ENCODE data around the gene CYFIP2. TPM values are rescaled to one million over a fixed set of nuclear protein-coding genes. Genes with fewer than 3 reads are reported as not detected.

Gene CYFIP2
- total and polyA plus RNA-seq, 10 of the 15 experiments (the other 5 are each of a cell fraction or from before 2014, with no cell fraction given), result 43.4 to 173 (median 96.0) TPM

GRCh38 chr5:157283434-157283833 lies 17.5 kb downstream of the CYFIP2 start:
- Histone ChIP-seq H3K9ac (ENCODE audit: control insufficient read depth, insufficient read depth, low read length) (no peak overlapping the region), H4K20me1 (ENCODE audit: control insufficient read depth, insufficient read depth) (peaks cover 7% of the 10 kb centered on the region; the same call in 1 of the 2 replicates), H3K27ac (ENCODE audit: control insufficient read depth, insufficient read depth) (no peak overlapping the region), H3K4me1 (ENCODE audit: control insufficient read depth, insufficient read depth, low read length) (peaks cover 21% of the 10 kb centered on the region), H3K27me3 (replicated peaks in 1 of 2; ENCODE audit: control insufficient read depth in 2 of 2, insufficient read depth in 2 of 2, low read length in 1 of 2) (no peaks in the 10 kb centered on the region), H3K4me3 (no peak overlapping the region), H2AFZ (ENCODE audit: control insufficient read depth, low read depth, low read length) (no peak overlapping the region), H3K4me2 (ENCODE audit: control insufficient read depth, insufficient read depth) (peak overlapping the region; percentile 31), H3K79me2 (ENCODE audit: control insufficient read depth, insufficient read depth, low read length) (peaks cover 56% of the 10 kb centered on the region), H3K36me3 (ENCODE audit: control insufficient read depth in 2 of 2, insufficient read depth in 2 of 2, low read length in 1 of 2) (peaks cover 11 to 24% of the 10 kb centered on the region in 2 experiments), H3K9me3 (replicated peaks; ENCODE audit: control insufficient read depth, insufficient read depth, low read length) (peaks cover 5% of the 10 kb centered on the region; the same call in 1 of the 3 replicates)
- DNase-seq (ENCODE audit: low read depth, low spot score) (peak; percentile 65), ATAC-seq (peak; percentile 99), FAIRE-seq (peak; percentile 88)
- SMC1A ChIA-PET (ENCODE audit: uncharacterized antibody, unreplicated experiment), result interaction anchor here (0.9 to 2.5 kb wide), 13 partner anchors 11 to 141 kb away, joined by 3 to 24 read pairs (median 5); partner anchors contain the start of gene MED7
- RAD21 ChIA-PET (ENCODE audit: unreplicated experiment), result interaction anchor here (0.7 to 2.6 kb wide), 8 partner anchors 10 to 311 kb away, joined by 3 to 36 read pairs (median 4); partner anchors contain the start of gene MED7
- in situ Hi-C loops (cut with MboI) (no loop called here), intact Hi-C loops (cut with micrococcal nuclease; ENCODE audit: unreplicated experiment) (loop anchor here (10.0 kb wide), 1 partner anchor 1211 kb away; no protein-coding TSS in a partner anchor)
- WGBS (ENCODE audit: insufficient coverage, insufficient replicate concordance, low lambda C conversion rate, missing lambda C conversion rate), result 17% methylated on average over 3 of the region's 3 CpGs
- CTCF ChIA-PET, result interaction anchor here (1.1 to 3.2 kb wide), 6 partner anchors 10 to 135 kb away, joined by 3 to 21 read pairs (median 6); no protein-coding TSS in a partner anchor
- POLR2A ChIA-PET, result interaction anchor here (0.8 to 5.7 kb wide), 5 partner anchors 10 to 116 kb away, joined by 3 to 41 read pairs (median 7); no protein-coding TSS in a partner anchor
- BruUV-seq (replicated peaks), result no TSS peak
- no peak for TF ChIP-seq FOS (IDR thresholded peaks at IDR 0.05; ENCODE audit: borderline replicate concordance, extremely low read depth, insufficient read length)
- no peak for TF ChIP-seq MEF2B (IDR thresholded peaks at IDR 0.05; ENCODE audit: partially characterized antibody, poor library complexity, severe bottlenecking)
- TF ChIP-seq CTCF (IDR thresholded peaks at IDR 0.05 in 2 of 3, conservative IDR thresholded peaks at IDR 0.05 in 1 of 3; ENCODE audit: control insufficient read depth in 2 of 3, extremely low read depth in 1 of 3, insufficient read depth in 1 of 3, low read depth in 3 of 3, low read length in 3 of 3), result no peak
- TF ChIP-seq EGR1 (IDR thresholded peaks at IDR 0.05; ENCODE audit: borderline replicate concordance in 1 of 2, low read depth in 2 of 2, low read length in 2 of 2), result no peak
- no peak for TF ChIP-seq NR2F1 (conservative IDR thresholded peaks at IDR 0.05)
- no peak for TF ChIP-seq ZZZ3 (IDR thresholded peaks at IDR 0.05; ENCODE audit: control insufficient read depth, insufficient read length, low read depth)
- TF ChIP-seq KAT2A (conservative IDR thresholded peaks at IDR 0.05; ENCODE audit: control insufficient read depth, low read depth, low read length), result no peak
- no peak for TF ChIP-seq POLR2AphosphoS5 (IDR thresholded peaks at IDR 0.05; ENCODE audit: low read length)
- TF ChIP-seq ZSCAN29 (IDR thresholded peaks at IDR 0.05), result no peak
- TF ChIP-seq HCFC1 (IDR thresholded peaks at IDR 0.05; ENCODE audit: low read length), result no peak
- TF ChIP-seq STAT3 (IDR thresholded peaks at IDR 0.05; ENCODE audit: low read depth, low read length), result no peak
- TF ChIP-seq SUZ12 (IDR thresholded peaks at IDR 0.05; ENCODE audit: unreplicated experiment), result no peak
- no peak for TF ChIP-seq ZBTB33 (IDR thresholded peaks at IDR 0.05)
- TF ChIP-seq ZNF384 (IDR thresholded peaks at IDR 0.05; ENCODE audit: borderline replicate concordance, low read depth, low read length), result peak; percentile 54; the same call in 1 of the 2 replicates
- no peak for TF ChIP-seq TBL1XR1 (IDR thresholded peaks at IDR 0.05; ENCODE audit: low read depth, low read length)
- TF ChIP-seq IKZF1 (conservative IDR thresholded peaks at IDR 0.05), result peak; percentile 46; the same call in 1 of the 2 replicates
- TF ChIP-seq SUPT20H (IDR thresholded peaks at IDR 0.05; ENCODE audit: borderline replicate concordance, control insufficient read depth, low read depth, low read length), result no peak
- no peak for TF ChIP-seq RBBP5 (conservative IDR thresholded peaks at IDR 0.05)
- peak in 1 of 2 experiments; percentile 21; a peak in 2 of 4 replicates for TF ChIP-seq IKZF2 (IDR thresholded peaks at IDR 0.05)
- no peak for TF ChIP-seq ZNF217 (IDR thresholded peaks at IDR 0.05)
- no peak for TF ChIP-seq NR2C2 (IDR thresholded peaks at IDR 0.05; ENCODE audit: borderline replicate concordance, control insufficient read depth, insufficient read length, low read depth)
- no peak for TF ChIP-seq CREM (IDR thresholded peaks at IDR 0.05; ENCODE audit: low read depth)
